GM20000 (cell line): ENCODE measurements around the gene BOLA2.
"Not testable (repeated sequence)": the region's sequence is repeated elsewhere in the genome, so short reads cannot be mapped to it uniquely, and the experiment has no call there.

Experiments
- DNase-seq: peaks from one replicate; pipeline ENCODE4 v3.0.0; 2012; ENCODE audit warnings: low spot score

BOLA2 gene

DNA sequence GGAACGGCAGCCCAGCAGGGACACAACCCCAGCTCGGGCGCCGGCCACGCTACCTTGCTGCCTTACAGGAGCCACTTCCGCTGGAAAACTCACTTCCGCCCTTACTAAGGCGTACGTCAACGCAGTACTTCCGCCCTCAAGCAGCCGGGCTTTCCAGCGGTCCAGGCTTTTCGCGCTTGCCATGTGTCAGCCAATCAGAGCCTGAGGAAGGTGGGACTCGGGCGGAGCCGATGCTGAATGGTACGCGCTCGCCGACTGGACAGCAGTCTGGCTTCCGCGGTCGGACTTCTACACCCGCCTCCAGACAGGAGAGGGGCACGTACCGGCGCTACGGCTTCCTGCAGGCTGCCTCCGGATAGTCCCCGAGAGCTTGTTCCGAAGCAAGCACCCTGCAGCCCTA, at the start of gene BOLA2, which contains the start of gene SLX1B:
TSS of gene BOLA2 (minus strand) at position 83 of the 400 bp plus-strand sequence. CDS start 98 bp downstream, outside the sequence.
TSS of gene SLX1B (plus strand) at position 265 of the 400 bp plus-strand sequence.
- DNase-seq = not testable (repeated sequence)

GRCh38 chr16:29482276-29482675, 28.1 kb upstream of the BOLA2 start:
- DNase-seq = not testable (repeated sequence)

DNA sequence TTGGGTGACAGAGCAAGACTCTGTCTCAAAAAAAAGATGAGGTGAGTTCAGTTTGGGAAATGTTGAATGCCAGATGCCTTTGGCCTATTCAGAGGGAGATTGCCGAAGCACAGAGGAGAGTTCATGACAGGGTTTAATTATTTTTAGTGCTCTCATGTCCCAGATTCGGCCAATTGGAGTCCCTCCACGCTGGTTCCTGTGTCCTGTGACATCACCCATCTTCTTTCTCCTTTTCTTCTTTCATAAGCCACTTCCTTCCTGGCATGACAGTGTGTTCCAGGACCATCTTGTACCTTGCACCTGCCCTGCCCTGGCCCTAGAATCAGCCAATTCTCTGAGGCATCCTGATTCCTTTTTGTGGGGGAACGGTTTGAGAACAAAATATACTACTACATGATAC, 17.9 kb upstream of the BOLA2 start:
- not testable (repeated sequence) for DNase-seq

- not testable (repeated sequence) for DNase-seq
These were observed 15.5 kb upstream of the BOLA2 start for GRCh38 chr16:29469660-29470059.

GRCh38 chr16:29467654-29468366, 13.7 kb upstream of the BOLA2 start:
- not testable (repeated sequence) for DNase-seq

GRCh38 chr16:29466904-29467303, 12.8 kb upstream of the BOLA2 start:
- not testable (repeated sequence) for DNase-seq

GRCh38 chr16:29465985-29466824, 12.1 kb upstream of the BOLA2 start:
- DNase-seq = not testable (repeated sequence)

- not testable (repeated sequence) for DNase-seq
These were observed 6.5 kb upstream of the BOLA2 start for GRCh38 chr16:29460647-29461030.

DNA sequence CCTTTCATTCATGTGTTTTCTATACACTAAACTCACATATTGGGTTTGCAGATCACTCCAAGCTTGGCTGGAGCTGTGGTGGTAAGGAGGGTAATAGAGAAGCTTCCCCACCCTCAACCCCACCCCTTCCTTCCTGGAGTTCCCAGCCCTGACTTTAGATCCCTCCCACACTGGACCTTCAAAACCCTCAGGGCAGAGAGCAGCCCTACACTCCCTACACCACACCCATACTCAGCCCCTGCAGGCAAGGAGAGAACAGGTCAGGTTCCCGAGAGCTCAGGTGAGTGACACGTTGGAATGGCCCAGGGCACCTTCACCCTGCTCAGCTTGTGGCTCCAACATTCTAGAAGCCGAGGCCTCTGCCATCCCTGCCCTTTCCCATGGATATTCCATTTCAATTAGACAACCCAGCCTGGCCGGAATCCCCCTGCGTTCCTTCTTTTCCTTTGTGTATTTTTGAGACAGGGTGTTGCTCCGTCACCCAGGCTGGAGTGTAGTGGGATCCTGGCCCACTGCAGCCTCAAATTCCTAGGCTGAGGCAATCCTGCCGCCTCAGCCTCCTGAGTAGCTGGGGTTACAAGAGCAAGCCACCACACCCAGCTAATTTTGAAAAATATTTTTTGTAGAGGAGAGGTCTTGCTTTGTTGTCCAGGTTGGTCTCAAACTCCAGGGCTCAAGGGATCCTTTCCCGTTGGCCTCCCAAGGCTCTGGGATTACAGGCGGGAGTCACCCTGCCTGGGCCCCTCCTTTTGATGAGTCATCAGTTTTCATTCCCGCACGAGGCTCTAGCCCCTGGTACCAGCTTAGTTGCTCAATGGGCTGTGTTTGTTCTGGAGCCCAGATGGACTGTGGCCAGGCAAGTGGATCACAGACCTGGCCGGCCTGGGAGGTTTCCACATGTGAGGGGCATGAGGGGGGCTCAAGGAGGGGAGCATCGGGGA, 5.8 kb upstream of the BOLA2 start, which contains the start of gene SULT1A4:
TSS of gene SULT1A4 (plus strand) at position 208 of the 941 bp plus-strand sequence. CDS start 1,473 bp downstream, outside the sequence.
- not testable (repeated sequence) for DNase-seq

DNA sequence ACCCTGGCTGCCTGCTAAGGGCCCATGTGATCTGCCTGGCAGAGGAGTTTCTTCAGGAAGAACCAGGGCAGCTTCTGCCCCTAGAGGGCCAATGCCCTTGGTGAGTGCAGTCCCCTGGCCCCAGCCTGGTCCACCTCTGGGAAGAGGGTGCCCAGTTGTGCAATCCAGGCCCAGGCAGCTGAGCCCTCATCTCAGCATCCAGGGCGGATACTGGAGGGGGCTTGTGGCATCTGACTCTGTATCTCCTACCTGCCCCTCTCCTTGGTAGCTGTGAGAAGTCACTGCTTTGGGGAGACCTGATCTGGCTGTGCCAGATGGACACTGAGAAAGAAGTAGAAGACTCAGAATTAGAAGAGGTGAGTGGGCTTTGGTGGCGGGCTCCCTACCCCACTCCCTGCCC, 3.5 kb upstream of the BOLA2 start:
- not testable (repeated sequence) for DNase-seq

GRCh38 chr16:29454828-29455227, 677 bp upstream of the BOLA2 start:
- DNase-seq = not testable (repeated sequence)

DNA sequence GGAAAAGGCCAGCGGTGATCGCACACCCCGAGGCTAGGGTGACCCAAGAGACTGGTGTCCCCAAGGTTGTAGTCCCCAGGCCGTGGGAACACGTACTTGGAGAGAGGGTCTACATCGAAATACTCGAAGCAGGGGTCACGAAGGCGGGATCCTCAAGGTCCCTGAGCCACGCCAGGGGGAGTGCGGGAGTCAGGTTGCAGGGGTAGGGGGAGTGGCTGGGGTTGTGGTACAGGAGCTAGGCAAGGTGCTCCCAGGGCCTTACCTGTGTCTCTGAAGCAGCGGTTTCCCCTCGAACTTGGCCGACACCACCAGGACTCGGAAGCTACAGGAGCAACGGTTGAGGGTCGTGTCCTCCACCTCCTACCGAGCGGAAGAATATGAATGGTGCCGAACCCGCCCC, 397 bp downstream of the BOLA2 start:
- DNase-seq = not testable (repeated sequence)

DNA sequence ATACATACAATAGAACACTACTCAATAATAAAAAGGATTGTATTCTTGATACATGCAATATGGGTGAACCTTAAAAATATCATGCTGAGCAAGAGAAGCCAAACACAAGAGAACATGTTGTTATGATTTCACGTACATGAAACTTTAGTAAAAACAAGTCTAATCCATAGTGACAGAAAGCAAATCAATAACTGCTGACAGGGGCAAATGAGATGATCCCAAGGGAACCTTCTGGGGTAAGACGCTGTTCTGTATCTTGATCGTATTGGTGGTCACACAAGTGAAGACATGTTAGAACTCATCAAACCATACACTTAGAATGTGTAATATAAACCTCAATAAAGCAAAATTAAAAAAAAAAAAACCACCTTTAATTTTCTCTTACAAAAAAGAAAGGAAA, 28.8 kb downstream of the BOLA2 start:
- not testable (repeated sequence) for DNase-seq

DNA sequence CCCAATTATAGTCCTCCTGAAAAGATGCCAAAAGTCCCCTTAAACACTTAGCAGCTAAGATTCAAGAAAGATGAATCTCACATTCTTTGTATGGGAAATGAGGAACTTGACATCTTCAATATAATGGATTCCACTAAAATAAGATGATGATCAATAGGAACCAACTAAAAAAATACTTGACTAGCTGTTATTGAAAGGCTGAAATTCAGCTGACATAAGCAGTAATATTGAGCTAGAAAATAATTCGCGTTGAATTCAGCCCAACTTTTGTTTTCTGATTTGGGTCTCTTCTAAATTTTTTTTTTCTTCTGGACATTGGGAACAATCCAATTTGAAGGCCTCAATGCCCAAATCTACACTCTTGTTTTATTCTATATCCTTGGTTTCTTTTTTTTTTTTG, 30.6 kb downstream of the BOLA2 start:
- not testable (repeated sequence) for DNase-seq

- DNase-seq = not testable (repeated sequence)
These were observed 48.9 kb downstream of the BOLA2 start for GRCh38 chr16:29405249-29405648.
